Kidney (tissue), 14 donors: ENCODE data around the gene LIMK2. TPM values are rescaled to one million over a fixed set of nuclear protein-coding genes. Genes with fewer than 3 reads are reported as not detected.
A peak's percentile ranks its signal among the peaks of the same experiment; 100 is the strongest.

Experiments
- DNase-seq, 5 donors: peaks; one replicate each; pipeline ENCODE4 v3.0.0-alpha.2; 2013 to 2020
- FAIRE-seq: peaks from 2 replicates; lab custom pipeline; 2012; peaks lifted over from hg19 to GRCh38; lab: Jason Lieb, UNC
- H3K27ac ChIP-seq, 2 donors: one replicate each; pipeline ENCODE4 v1.7.0; 2013; ENCODE audit warnings: low read depth in 2 of 2, low read length in 2 of 2, inconsistent platforms in 1 of 2
- H3K27me3 ChIP-seq: one replicate; pipeline ENCODE4 v1.7.1; 2013; ENCODE audit warnings: low read length, inconsistent platforms; ENCODE audit not compliant: control insufficient read depth, insufficient read depth
- H3K36me3 ChIP-seq, 3 donors: one replicate each; pipeline versions ENCODE4 v1.7.0 to v1.7.1; 2013; ENCODE audit warnings: low read length in 3 of 3, control low read depth in 1 of 3, inconsistent platforms in 1 of 3; ENCODE audit not compliant: insufficient read depth in 3 of 3, control insufficient read depth in 2 of 3
- H3K4me1 ChIP-seq, 3 donors: one replicate each; pipeline versions ENCODE4 v1.7.0 to v1.7.1; 2013; ENCODE audit warnings: low read length in 3 of 3, inconsistent platforms in 1 of 3, low read depth in 1 of 3; ENCODE audit not compliant: control insufficient read depth in 2 of 3, insufficient read depth in 2 of 3
- H3K4me3 ChIP-seq, 3 donors: one replicate each; pipeline versions ENCODE4 v1.7.0 to v1.8.1; 2013; ENCODE audit warnings: low read length in 3 of 3, control low read depth in 1 of 3, inconsistent platforms in 1 of 3
- H3K9ac ChIP-seq, 3 donors: one replicate each; pipeline versions ENCODE4 v1.7.0 to v1.7.1; 2013; ENCODE audit warnings: low read length in 3 of 3, control low read depth in 1 of 3, inconsistent platforms in 1 of 3
- H3K9me3 ChIP-seq, 3 donors: one replicate each; pipeline versions ENCODE4 v1.7.0 to v1.7.1; 2013; ENCODE audit warnings: low read length in 3 of 3, control low read depth in 1 of 3, inconsistent platforms in 1 of 3; ENCODE audit not compliant: control insufficient read depth in 2 of 3, insufficient read depth in 1 of 3
- intact Hi-C: fragments of 100-400 bp; cut with DNase I; formaldehyde crosslinking; loops from one replicate; pipeline ENCODE4 v1.11.1; 2022
- polyA plus RNA-seq: library from polyadenylated mRNA; stranded (reverse); fragments of 350-450 nt; fragmentation: Illumina TruSeq; extraction: RNeasy Lipid Tissue Mini Kit (QIAGEN cat#74804); gene quantifications from one replicate; pipeline ENCODE4 v1.2.3, GENCODE V29; 2014; ENCODE audit warnings: low read depth, low replicate concordance; ENCODE audit not compliant: insufficient read depth
- total RNA-seq: library from RNA; stranded (reverse); fragmentation: NEBNext Ultra II Directional; extraction: Animal tissue kit (Norgen Biotek cat#: 25700); gene quantifications from one replicate; pipeline ENCODE4 v1.2.1, GENCODE V29; 2021
- TF ChIP-seq, protein P1 (sequence below): IDR thresholded peaks from 3 replicates; pipeline ENCODE4 v1.5.1; 2012; ENCODE audit warnings: mild to moderate bottlenecking, moderate library complexity, borderline replicate concordance; ENCODE audit not compliant: insufficient read depth; ENCODE audit errors: extremely low read depth
- donor health status: control.
- donor health status: control.
- donor health status: control.
- donor health status: control.
- donor health status: control.
- donor health status: DM: yes; HTN: yes; CAD: no.
- donor health status: Normal renal cell carcinoma (clear cell type).

The LIMK2 gene
- total and polyA plus RNA-seq, 2 donors from 2014 or later, result 20.3 to 48.2 TPM

DNA sequence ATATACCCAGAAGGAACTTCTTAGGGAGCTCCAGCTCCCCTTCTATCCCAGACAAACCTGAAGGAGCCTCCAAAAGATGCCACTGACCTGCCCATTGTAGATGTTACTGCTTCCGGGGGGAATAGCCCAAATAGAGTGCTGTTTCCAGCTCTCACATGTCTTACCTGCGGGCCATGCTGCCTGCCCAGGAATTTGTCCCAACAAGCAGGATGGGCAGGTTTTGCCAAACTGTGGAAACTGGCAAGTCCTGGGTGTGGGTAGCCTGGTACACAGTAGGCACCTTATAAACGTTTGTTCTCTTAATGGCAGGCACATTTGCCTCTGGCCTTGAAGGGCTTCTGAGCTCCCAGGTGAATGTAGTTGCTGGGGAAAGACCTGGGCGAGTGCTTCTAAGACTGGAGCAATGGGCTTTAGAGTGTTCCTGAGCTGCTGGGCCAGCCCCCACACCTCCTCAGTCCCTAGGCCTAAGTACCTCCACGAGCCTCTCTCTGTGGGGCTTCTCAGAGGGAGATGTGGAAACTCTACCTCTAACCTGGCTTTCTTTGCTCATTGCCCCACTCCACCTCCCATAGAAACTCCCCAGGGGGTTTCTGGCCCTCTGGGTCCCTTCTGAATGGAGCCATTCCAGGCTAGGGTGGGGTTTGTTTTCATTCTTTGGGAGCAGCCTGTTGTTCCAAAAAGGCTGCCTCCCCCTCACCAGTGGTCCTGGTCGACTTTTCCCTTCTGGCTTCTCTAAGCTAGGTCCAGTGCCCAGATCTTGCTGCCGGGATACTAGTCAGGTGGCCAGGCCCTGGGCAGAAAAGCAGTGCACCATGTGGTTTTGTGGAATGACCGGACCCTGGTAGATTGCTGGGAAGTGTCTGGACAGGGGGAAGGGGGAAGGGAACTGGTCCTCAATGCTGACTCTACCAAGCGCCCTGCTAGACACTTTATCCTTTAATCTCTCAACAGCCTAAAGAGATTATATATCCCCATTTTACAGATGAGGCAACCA lies 37.2 kb downstream of the LIMK2 start:
- H3K9me3 ChIP-seq, result no peaks in the 10 kb centered on the region
- H3K27ac ChIP-seq, result peak overlapping the region; percentile 65 to 74
- H3K36me3 ChIP-seq, result no peaks in the 10 kb centered on the region
- H3K27me3 ChIP-seq, result no peaks in the 10 kb centered on the region
- FAIRE-seq (no peak), DNase-seq (no peak)
- intact Hi-C loops, result no loop called here
- peaks cover 0 to 34% (median 23%) of the 10 kb centered on the region in 3 donors for H3K4me1 ChIP-seq
- H3K4me3 ChIP-seq, result peak overlapping the region; percentile 55 to 87 (median 81)
- peak overlapping the region in 2 of 3 donors; percentile 73 to 87 for H3K9ac ChIP-seq
- TF ChIP-seq, protein P1, sequence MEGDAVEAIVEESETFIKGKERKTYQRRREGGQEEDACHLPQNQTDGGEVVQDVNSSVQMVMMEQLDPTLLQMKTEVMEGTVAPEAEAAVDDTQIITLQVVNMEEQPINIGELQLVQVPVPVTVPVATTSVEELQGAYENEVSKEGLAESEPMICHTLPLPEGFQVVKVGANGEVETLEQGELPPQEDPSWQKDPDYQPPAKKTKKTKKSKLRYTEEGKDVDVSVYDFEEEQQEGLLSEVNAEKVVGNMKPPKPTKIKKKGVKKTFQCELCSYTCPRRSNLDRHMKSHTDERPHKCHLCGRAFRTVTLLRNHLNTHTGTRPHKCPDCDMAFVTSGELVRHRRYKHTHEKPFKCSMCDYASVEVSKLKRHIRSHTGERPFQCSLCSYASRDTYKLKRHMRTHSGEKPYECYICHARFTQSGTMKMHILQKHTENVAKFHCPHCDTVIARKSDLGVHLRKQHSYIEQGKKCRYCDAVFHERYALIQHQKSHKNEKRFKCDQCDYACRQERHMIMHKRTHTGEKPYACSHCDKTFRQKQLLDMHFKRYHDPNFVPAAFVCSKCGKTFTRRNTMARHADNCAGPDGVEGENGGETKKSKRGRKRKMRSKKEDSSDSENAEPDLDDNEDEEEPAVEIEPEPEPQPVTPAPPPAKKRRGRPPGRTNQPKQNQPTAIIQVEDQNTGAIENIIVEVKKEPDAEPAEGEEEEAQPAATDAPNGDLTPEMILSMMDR, result no peak

DNA sequence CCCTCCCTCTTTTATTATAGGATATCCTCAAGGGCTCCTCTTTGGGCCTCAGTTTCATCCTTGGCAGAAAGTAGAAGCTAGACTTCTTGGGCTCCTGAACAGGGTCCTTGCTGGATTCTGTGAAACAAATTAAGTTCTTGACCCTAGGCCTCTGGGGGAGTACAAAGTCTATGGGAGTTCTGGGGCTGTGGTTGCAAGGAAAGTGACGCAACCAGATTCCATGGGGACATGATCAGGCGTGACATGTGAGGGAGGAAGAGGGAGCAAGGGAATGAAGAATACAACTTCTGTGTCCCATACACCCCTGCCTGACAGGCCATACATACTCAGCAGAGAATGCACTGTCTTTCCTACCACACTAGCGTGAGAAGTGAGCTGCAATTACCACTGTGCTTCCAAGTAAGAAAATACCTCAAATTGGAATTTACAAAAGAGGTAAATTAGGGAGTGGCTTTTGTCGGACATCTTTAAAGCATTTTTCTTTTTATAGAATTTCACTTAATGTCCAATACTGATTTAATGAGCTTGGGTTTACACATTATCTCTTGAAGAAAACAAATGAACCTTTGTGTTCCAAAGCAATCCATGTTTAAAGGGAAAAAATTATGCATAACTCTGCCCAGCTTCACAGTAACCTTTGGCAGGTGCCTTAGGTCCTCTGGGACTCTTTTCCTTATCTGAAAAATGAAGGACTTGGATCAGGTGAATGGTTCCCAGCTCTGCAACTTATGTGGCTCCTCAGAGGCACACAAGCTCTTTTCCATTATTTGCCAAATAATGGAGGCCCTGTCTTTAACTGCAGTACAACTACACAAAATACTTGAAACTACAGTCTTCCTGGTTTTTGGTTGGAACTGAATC lies 38.9 kb downstream of the LIMK2 start:
- intact Hi-C loops, result no loop called here
- H3K9me3 ChIP-seq, result no peaks in the 10 kb centered on the region
- FAIRE-seq (no peak), DNase-seq (peak in 2 of 5 donors; percentile 73 to 80)
- peaks cover 0 to 34% (median 23%) of the 10 kb centered on the region in 3 donors for H3K4me1 ChIP-seq
- peak overlapping the region; percentile 16 to 64 for H3K27ac ChIP-seq
- no peaks in the 10 kb centered on the region for H3K36me3 ChIP-seq
- no peak overlapping the region for H3K9ac ChIP-seq
- peak overlapping the region in 2 of 3 donors; percentile 1 to 87 for H3K4me3 ChIP-seq
- H3K27me3 ChIP-seq, result no peaks in the 10 kb centered on the region
- TF ChIP-seq, protein P1, result no peak

DNA sequence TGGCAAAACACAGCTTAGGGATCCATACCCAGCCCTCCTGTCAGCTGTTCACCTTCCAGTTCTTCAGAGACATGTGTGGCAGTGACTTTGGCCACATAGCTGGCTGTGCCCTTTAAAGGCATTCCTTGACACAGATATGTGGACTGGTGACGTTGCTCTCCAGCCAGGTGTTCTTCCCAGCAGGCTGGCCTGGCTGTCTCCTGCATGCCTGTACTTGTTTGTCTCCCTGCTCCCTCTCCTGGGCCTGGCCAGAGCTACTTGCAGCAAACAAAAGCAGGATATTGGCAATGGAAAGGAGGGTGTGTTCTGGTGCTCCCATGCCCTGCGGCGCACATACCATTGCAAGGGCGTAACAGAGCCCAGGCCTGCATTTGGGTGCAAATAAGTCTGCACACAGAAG lies 41.9 kb downstream of the LIMK2 start:
- H3K4me1 ChIP-seq, result peaks cover 0 to 26% (median 14%) of the 10 kb centered on the region in 3 donors
- no peaks in the 10 kb centered on the region for H3K27me3 ChIP-seq
- TF ChIP-seq, protein P1, result peak; percentile 22
- H3K27ac ChIP-seq, result peak overlapping the region in 1 of 2 donors; percentile 16
- no peak overlapping the region for H3K4me3 ChIP-seq
- no peak overlapping the region for H3K9ac ChIP-seq
- peaks cover 0 to 2% (median 2%) of the 10 kb centered on the region in 3 donors for H3K36me3 ChIP-seq
- no peak for FAIRE-seq
- H3K9me3 ChIP-seq, result no peaks in the 10 kb centered on the region
- intact Hi-C loops, result no loop called here
- DNase-seq, result no peak
